ENCODE measurements around the gene CNN1. TPM values are rescaled to one million over a fixed set of nuclear protein-coding genes. Genes with fewer than 3 reads are reported as not detected.

The CNN1 gene
- total and polyA plus RNA-seq, 2 of the 13 experiments (the other 11 are each of a cell fraction or from before 2014, with no cell fraction given), result 0.70 to 1.1 TPM

- TF ChIP-seq SOX6 (IDR thresholded peaks at IDR 0.05), result no peak
- TF ChIP-seq SOX6 (CRISPR knock-in tag; IDR thresholded peaks at IDR 0.05), result peak; percentile 75
- peak; percentile 79; the same call in 1 of the 2 replicates for TF ChIP-seq ZNF749 (CRISPR knock-in tag; IDR thresholded peaks at IDR 0.05; ENCODE audit: borderline replicate concordance)
- TF ChIP-seq ATF7 (IDR thresholded peaks at IDR 0.05), result no peak
- peak; percentile 57; the same call in 1 of the 2 replicates for TF ChIP-seq ATF7 (CRISPR knock-in tag; IDR thresholded peaks at IDR 0.05)
- no peak for TF ChIP-seq MTF1 (CRISPR knock-in tag; IDR thresholded peaks at IDR 0.05)
- peak; percentile 52 for TF ChIP-seq GATAD1 (CRISPR knock-in tag; IDR thresholded peaks at IDR 0.05)
- peak; percentile 83; the same call in 1 of the 2 replicates for TF ChIP-seq ZNF276 (CRISPR knock-in tag; IDR thresholded peaks at IDR 0.05; ENCODE audit: low read depth)
- peak; percentile 88 for TF ChIP-seq POGK (CRISPR knock-in tag; conservative IDR thresholded peaks at IDR 0.05)
- peak; percentile 51; the same call in 1 of the 2 replicates for TF ChIP-seq MED1 (CRISPR knock-in tag; IDR thresholded peaks at IDR 0.05)
- peak; percentile 87; the same call in 1 of the 2 replicates for TF ChIP-seq ZNF605 (CRISPR knock-in tag; IDR thresholded peaks at IDR 0.05)
- TF ChIP-seq THAP11 (CRISPR knock-in tag; IDR thresholded peaks at IDR 0.05), result peak; percentile 49
- peak; percentile 59 for TF ChIP-seq SPEN (CRISPR knock-in tag; IDR thresholded peaks at IDR 0.05; ENCODE audit: low read depth)
- TF ChIP-seq ZNF33B (CRISPR knock-in tag; IDR thresholded peaks at IDR 0.05), result 0 out of 2 replicates have a peak, but pooled peaks have one; percentile 38
- no peak for TF ChIP-seq CENPX (CRISPR knock-in tag; IDR thresholded peaks at IDR 0.05)
- peak; percentile 37; the same call in 1 of the 2 replicates for TF ChIP-seq GATAD2A (CRISPR knock-in tag; IDR thresholded peaks at IDR 0.05)
- TF ChIP-seq NFYC (CRISPR knock-in tag; IDR thresholded peaks at IDR 0.05), result peak; percentile 86
- TF ChIP-seq ZFP62 (CRISPR knock-in tag; IDR thresholded peaks at IDR 0.05), result no peak
- TF ChIP-seq FOXK1 (CRISPR knock-in tag; IDR thresholded peaks at IDR 0.05; ENCODE audit: borderline replicate concordance, low read depth), result peak; percentile 26; the same call in 1 of the 2 replicates
- no peak for TF ChIP-seq ZNF337 (CRISPR knock-in tag; IDR thresholded peaks at IDR 0.05; ENCODE audit: borderline replicate concordance, low read depth)
- TF ChIP-seq ZHX1 (CRISPR knock-in tag; IDR thresholded peaks at IDR 0.05; ENCODE audit: low read depth), result 0 out of 2 replicates have a peak, but pooled peaks have one; percentile 48
- TF ChIP-seq ZNF274 (CRISPR knock-in tag; IDR thresholded peaks at IDR 0.05), result peak; percentile 89; the same call in 1 of the 2 replicates
- peak; percentile 83; the same call in 1 of the 2 replicates for TF ChIP-seq CREM (IDR thresholded peaks at IDR 0.05)
- no peak for TF ChIP-seq CREM (CRISPR knock-in tag; IDR thresholded peaks at IDR 0.05)
- TF ChIP-seq ZNF607 (CRISPR knock-in tag; IDR thresholded peaks at IDR 0.05; ENCODE audit: borderline replicate concordance), result peak; percentile 90
These were observed 58.8 kb downstream of the CNN1 start, which contains the start of gene ZNF627 (continued) for GRCh38 chr19:11597202-11598102.

Data from HepG2 (cell line).